HEK293 (cell line): ENCODE data around the gene PARP6.

Experiments
- GLIS1 ChIP-seq: fragments of 450-650 bp; formaldehyde crosslinking; IDR thresholded peaks from 2 replicates; pipeline ENCODE4 v1.5.1; 2016; ENCODE audit warnings: missing biosample characterization, missing genetic modification characterization
- KLF9 ChIP-seq: fragments of 450-650 bp; formaldehyde crosslinking; IDR thresholded peaks from 2 replicates; pipeline ENCODE4 v1.5.1; 2016; ENCODE audit warnings: missing biosample characterization, missing genetic modification characterization, low read depth
- MZF1 ChIP-seq: fragments of 450-650 bp; formaldehyde crosslinking; IDR thresholded peaks from 2 replicates; pipeline ENCODE4 v1.5.1; 2017; ENCODE audit warnings: missing biosample characterization, missing genetic modification characterization, borderline replicate concordance
- PRDM6 ChIP-seq: fragments of 450-650 bp; formaldehyde crosslinking; IDR thresholded peaks from 2 replicates; pipeline ENCODE4 v1.5.1; 2017; ENCODE audit warnings: missing biosample characterization, missing genetic modification characterization
- SCRT2 ChIP-seq: fragments of 450-650 bp; formaldehyde crosslinking; IDR thresholded peaks from 2 replicates; pipeline ENCODE4 v1.5.1; 2016; ENCODE audit warnings: missing biosample characterization, missing genetic modification characterization
- ZBTB1 ChIP-seq: fragments of 450-650 bp; formaldehyde crosslinking; IDR thresholded peaks from 2 replicates; pipeline ENCODE4 v1.5.1; 2016; ENCODE audit warnings: missing biosample characterization, missing genetic modification characterization
- ZBTB10 ChIP-seq: fragments of 450-650 bp; formaldehyde crosslinking; IDR thresholded peaks from 2 replicates; pipeline ENCODE4 v1.5.1; 2016; ENCODE audit warnings: missing biosample characterization, missing genetic modification characterization
- ZBTB26 ChIP-seq: fragments of 450-650 bp; formaldehyde crosslinking; optimal IDR thresholded peaks from 2 replicates; pipeline ENCODE3; 2016; ENCODE audit warnings: missing biosample characterization, mild to moderate bottlenecking, missing genetic modification characterization
- ZBTB48 ChIP-seq: fragments of 450-650 bp; formaldehyde crosslinking; IDR thresholded peaks from 2 replicates; pipeline ENCODE4 v1.5.1; 2016; ENCODE audit warnings: missing biosample characterization, missing genetic modification characterization
- ZBTB8A ChIP-seq: fragments of 450-650 bp; formaldehyde crosslinking; IDR thresholded peaks from 2 replicates; pipeline ENCODE4 v1.5.1; 2016; ENCODE audit warnings: missing biosample characterization, missing genetic modification characterization
- ZFHX2 ChIP-seq: fragments of 450-650 bp; formaldehyde crosslinking; conservative IDR thresholded peaks from 2 replicates; pipeline ENCODE4 v1.5.1; 2016; ENCODE audit warnings: missing biosample characterization, missing genetic modification characterization
- ZNF140 ChIP-seq: fragments of 450-650 bp; formaldehyde crosslinking; IDR thresholded peaks from 2 replicates; pipeline ENCODE4 v1.5.1; 2016; ENCODE audit warnings: missing biosample characterization, missing genetic modification characterization
- ZNF175 ChIP-seq: fragments of 450-650 bp; formaldehyde crosslinking; IDR thresholded peaks from 2 replicates; pipeline ENCODE4 v1.5.1; 2016; ENCODE audit warnings: missing biosample characterization, missing genetic modification characterization
- ZNF184 ChIP-seq: fragments of 450-650 bp; IDR thresholded peaks from 2 replicates; pipeline ENCODE4 v1.5.1; 2018; ENCODE audit warnings: missing biosample characterization, mild to moderate bottlenecking, missing genetic modification characterization
- ZNF19 ChIP-seq: fragments of 450-650 bp; formaldehyde crosslinking; IDR thresholded peaks from 2 replicates; pipeline ENCODE4; 2016; ENCODE audit warnings: missing biosample characterization, missing genetic modification characterization, low read depth
- ZNF335 ChIP-seq: fragments of 450-650 bp; formaldehyde crosslinking; conservative IDR thresholded peaks from 2 replicates; pipeline ENCODE4 v1.5.1; 2016; ENCODE audit warnings: missing biosample characterization, missing genetic modification characterization
- ZNF350 ChIP-seq: fragments of 450-650 bp; formaldehyde crosslinking; IDR thresholded peaks from 2 replicates; pipeline ENCODE4 v1.5.0; 2017; ENCODE audit warnings: missing biosample characterization, mild to moderate bottlenecking, missing genetic modification characterization
- ZNF362 ChIP-seq: fragments of 450-650 bp; formaldehyde crosslinking; IDR thresholded peaks from 2 replicates; pipeline ENCODE4 v1.5.1; 2016; ENCODE audit warnings: missing biosample characterization, missing genetic modification characterization
- ZNF416 ChIP-seq: fragments of 450-650 bp; formaldehyde crosslinking; IDR thresholded peaks from 2 replicates; pipeline ENCODE4 v1.5.1; 2016; ENCODE audit warnings: missing biosample characterization, missing genetic modification characterization
- ZNF548 ChIP-seq: fragments of 450-650 bp; formaldehyde crosslinking; IDR thresholded peaks from 2 replicates; pipeline ENCODE4 v1.5.1; 2016; ENCODE audit warnings: missing biosample characterization, missing genetic modification characterization
- ZNF580 ChIP-seq: fragments of 450-650 bp; formaldehyde crosslinking; IDR thresholded peaks from 2 replicates; pipeline ENCODE4 v1.5.1; 2016; ENCODE audit warnings: missing biosample characterization, missing genetic modification characterization
- ZNF664 ChIP-seq: fragments of 450-650 bp; formaldehyde crosslinking; IDR thresholded peaks from 2 replicates; pipeline ENCODE4 v1.5.1; 2016; ENCODE audit warnings: missing biosample characterization, missing genetic modification characterization
- ZNF791 ChIP-seq: fragments of 450-650 bp; formaldehyde crosslinking; IDR thresholded peaks from 2 replicates; pipeline ENCODE4 v1.5.1; 2016; ENCODE audit warnings: missing biosample characterization, missing genetic modification characterization
- ZSCAN16 ChIP-seq: fragments of 450-650 bp; formaldehyde crosslinking; IDR thresholded peaks from 2 replicates; pipeline ENCODE4 v1.5.1; 2016; ENCODE audit warnings: missing biosample characterization, missing genetic modification characterization
- ZSCAN23 ChIP-seq: fragments of 450-650 bp; formaldehyde crosslinking; IDR thresholded peaks from 2 replicates; pipeline ENCODE4 v1.5.1; 2016; ENCODE audit warnings: missing biosample characterization, missing genetic modification characterization
- TF ChIP-seq, protein P1 (sequence below): fragments of 450-650 bp; formaldehyde crosslinking; IDR thresholded peaks from 2 replicates; pipeline ENCODE4 v1.5.1; 2016; ENCODE audit warnings: missing biosample characterization, missing genetic modification characterization, borderline replicate concordance
- TF ChIP-seq, protein P2 (sequence below): fragments of 450-650 bp; formaldehyde crosslinking; IDR thresholded peaks from 2 replicates; pipeline ENCODE4 v1.5.1; 2016; ENCODE audit warnings: missing biosample characterization, missing genetic modification characterization

The PARP6 gene

GRCh38 chr15:72199721-72200212 is 72.6 kb downstream of the PARP6 start (continued):
- no peak for TF ChIP-seq ZBTB10
- TF ChIP-seq ZFHX2 (tag by site-specific recombination), result no peak
- no peak; the same call in 1 of the 2 replicates for TF ChIP-seq GLIS1 (tag by site-specific recombination)
- no peak for TF ChIP-seq ZNF140
- TF ChIP-seq ZNF416 (tag by site-specific recombination), result no peak
- TF ChIP-seq ZSCAN23 (tag by site-specific recombination), result no peak
- TF ChIP-seq ZNF175, result no peak
- no peak for TF ChIP-seq ZNF791 (tag by site-specific recombination)
- peak; percentile 94 for TF ChIP-seq ZNF362 (tag by site-specific recombination)
- no peak for TF ChIP-seq ZNF184 (tag by site-specific recombination)
- TF ChIP-seq ZBTB1, result no peak
- TF ChIP-seq ZBTB26, result no peak
- TF ChIP-seq ZNF580 (tag by site-specific recombination), result no peak; the same call in 1 of the 2 replicates
- no peak for TF ChIP-seq ZNF548 (tag by site-specific recombination)
- TF ChIP-seq ZNF19 (tag by site-specific recombination), result no peak
- TF ChIP-seq KLF9, result no peak
- no peak for TF ChIP-seq PRDM6 (tag by site-specific recombination)
- peak; percentile 78 for TF ChIP-seq ZBTB48 (tag by site-specific recombination)
- no peak for TF ChIP-seq ZBTB8A (tag by site-specific recombination)
- no peak for TF ChIP-seq ZNF664 (tag by site-specific recombination)
- TF ChIP-seq, protein P1, sequence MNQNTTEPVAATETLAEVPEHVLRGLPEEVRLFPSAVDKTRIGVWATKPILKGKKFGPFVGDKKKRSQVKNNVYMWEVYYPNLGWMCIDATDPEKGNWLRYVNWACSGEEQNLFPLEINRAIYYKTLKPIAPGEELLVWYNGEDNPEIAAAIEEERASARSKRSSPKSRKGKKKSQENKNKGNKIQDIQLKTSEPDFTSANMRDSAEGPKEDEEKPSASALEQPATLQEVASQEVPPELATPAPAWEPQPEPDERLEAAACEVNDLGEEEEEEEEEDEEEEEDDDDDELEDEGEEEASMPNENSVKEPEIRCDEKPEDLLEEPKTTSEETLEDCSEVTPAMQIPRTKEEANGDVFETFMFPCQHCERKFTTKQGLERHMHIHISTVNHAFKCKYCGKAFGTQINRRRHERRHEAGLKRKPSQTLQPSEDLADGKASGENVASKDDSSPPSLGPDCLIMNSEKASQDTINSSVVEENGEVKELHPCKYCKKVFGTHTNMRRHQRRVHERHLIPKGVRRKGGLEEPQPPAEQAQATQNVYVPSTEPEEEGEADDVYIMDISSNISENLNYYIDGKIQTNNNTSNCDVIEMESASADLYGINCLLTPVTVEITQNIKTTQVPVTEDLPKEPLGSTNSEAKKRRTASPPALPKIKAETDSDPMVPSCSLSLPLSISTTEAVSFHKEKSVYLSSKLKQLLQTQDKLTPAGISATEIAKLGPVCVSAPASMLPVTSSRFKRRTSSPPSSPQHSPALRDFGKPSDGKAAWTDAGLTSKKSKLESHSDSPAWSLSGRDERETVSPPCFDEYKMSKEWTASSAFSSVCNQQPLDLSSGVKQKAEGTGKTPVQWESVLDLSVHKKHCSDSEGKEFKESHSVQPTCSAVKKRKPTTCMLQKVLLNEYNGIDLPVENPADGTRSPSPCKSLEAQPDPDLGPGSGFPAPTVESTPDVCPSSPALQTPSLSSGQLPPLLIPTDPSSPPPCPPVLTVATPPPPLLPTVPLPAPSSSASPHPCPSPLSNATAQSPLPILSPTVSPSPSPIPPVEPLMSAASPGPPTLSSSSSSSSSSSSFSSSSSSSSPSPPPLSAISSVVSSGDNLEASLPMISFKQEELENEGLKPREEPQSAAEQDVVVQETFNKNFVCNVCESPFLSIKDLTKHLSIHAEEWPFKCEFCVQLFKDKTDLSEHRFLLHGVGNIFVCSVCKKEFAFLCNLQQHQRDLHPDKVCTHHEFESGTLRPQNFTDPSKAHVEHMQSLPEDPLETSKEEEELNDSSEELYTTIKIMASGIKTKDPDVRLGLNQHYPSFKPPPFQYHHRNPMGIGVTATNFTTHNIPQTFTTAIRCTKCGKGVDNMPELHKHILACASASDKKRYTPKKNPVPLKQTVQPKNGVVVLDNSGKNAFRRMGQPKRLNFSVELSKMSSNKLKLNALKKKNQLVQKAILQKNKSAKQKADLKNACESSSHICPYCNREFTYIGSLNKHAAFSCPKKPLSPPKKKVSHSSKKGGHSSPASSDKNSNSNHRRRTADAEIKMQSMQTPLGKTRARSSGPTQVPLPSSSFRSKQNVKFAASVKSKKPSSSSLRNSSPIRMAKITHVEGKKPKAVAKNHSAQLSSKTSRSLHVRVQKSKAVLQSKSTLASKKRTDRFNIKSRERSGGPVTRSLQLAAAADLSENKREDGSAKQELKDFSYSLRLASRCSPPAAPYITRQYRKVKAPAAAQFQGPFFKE (tag by site-specific recombination), result no peak
- TF ChIP-seq SCRT2 (tag by site-specific recombination), result no peak
- no peak for TF ChIP-seq ZNF350 (tag by site-specific recombination)
- TF ChIP-seq ZNF335, result no peak
- TF ChIP-seq ZSCAN16 (tag by site-specific recombination), result no peak
- TF ChIP-seq, protein P2, sequence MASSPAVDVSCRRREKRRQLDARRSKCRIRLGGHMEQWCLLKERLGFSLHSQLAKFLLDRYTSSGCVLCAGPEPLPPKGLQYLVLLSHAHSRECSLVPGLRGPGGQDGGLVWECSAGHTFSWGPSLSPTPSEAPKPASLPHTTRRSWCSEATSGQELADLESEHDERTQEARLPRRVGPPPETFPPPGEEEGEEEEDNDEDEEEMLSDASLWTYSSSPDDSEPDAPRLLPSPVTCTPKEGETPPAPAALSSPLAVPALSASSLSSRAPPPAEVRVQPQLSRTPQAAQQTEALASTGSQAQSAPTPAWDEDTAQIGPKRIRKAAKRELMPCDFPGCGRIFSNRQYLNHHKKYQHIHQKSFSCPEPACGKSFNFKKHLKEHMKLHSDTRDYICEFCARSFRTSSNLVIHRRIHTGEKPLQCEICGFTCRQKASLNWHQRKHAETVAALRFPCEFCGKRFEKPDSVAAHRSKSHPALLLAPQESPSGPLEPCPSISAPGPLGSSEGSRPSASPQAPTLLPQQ, result peak; percentile 52
- TF ChIP-seq MZF1 (tag by site-specific recombination), result no peak
